HG03175 (cell line): Measurements from ENCODE around the gene HINT2.

Experiments
- ATAC-seq: cut with Tn5 transposase; IDR thresholded peaks from one replicate; pipeline ENCODE4 v1.9.1; 2021; ENCODE audit warnings: mild to moderate bottlenecking, moderate library complexity; ENCODE audit not compliant: unreplicated experiment

HINT2 gene

DNA sequence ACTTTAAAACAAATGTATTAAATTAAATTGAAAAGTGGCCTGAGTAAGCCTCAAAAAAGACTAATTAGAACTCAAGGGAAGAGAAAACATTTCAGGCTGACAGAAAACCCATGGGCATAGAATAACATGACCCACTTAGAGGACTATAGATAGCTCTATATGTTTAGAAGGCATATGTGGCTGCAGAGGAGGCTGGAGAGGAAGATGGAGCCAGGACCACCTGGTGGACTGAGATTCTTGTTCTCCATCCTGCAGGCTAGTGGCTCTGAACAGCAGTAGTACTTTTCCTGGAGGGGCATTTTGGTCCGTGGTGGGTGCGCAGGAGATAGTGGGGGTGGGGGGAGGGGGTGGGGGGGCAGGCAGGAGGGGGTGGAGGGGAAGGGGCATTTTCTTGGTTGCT, 33.8 kb downstream of the HINT2 start:
- no peak for ATAC-seq

DNA sequence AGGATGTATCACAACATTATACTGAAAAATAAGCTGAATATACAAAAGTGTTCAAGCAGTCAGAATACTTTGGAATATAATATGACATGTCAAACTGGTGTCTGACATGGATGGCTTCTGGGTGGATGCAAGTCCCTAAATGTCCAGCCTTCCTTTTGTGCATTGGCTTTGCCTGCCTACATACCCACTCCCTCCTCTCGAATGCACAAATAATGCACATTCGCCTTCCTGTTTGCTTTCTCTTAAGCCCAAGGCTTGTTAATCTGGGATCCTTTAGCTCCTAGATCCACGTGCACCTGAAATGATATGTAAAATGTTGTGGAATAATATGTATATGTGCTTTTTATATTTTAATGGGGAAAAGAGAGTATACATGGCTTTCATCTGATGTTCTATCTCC, 36.3 kb downstream of the HINT2 start:
- ATAC-seq, result no peak

DNA sequence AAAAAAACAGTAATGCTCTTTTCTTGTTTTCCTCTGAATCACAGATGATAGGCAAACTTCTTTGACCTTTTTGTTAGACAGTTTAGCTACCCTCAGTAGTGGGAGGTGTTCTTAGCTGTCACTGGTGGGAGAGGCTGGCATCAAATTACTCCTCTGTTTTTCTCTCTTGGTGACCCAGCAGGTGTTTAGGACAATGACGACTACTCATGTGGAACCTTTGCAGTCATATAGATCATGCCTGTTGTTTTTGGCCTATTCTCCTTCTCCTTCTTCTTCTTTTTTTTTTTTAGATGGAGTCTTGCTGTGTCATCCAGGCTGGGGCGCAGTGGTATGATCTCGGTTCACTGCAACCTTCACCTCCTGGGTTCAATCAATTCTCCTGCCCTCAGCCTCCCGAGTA, 38.8 kb downstream of the HINT2 start:
- ATAC-seq, result no peak

DNA sequence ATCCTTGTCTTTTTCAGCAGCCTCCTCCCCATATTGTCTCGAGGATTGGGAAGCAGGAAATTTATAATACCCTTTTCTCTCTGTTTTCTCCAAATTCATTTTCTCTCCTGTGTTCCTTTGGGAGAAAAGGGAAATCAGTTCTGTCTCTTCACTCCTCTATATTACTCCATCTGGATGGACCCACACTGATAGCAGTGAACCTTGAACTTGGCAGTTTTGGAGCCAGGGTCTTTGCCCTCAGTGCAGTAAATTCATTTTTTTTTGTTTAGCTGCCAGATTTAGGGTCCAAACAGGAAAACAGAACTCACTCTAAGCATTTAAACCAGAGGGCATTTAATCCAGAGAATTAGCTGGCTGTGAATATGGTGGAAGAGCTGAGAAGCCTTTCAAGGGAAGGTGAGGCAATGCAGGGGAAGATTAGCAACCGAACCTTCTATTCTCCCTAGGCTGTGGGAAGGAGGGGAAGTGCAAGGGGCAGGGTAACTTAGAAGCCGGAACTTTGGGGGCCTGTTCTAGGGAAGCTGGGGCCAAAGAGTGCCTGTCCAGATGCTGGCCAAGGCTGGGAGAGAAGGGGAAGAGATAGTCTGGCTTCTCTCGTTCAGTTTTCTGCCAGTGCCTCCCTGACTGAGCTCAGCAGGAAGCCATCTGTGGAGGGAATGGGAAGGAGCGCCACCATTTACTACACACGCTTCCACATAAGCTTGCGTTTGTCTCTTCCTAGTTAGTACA, 39.8 kb downstream of the HINT2 start:
- ATAC-seq, result no peak

DNA sequence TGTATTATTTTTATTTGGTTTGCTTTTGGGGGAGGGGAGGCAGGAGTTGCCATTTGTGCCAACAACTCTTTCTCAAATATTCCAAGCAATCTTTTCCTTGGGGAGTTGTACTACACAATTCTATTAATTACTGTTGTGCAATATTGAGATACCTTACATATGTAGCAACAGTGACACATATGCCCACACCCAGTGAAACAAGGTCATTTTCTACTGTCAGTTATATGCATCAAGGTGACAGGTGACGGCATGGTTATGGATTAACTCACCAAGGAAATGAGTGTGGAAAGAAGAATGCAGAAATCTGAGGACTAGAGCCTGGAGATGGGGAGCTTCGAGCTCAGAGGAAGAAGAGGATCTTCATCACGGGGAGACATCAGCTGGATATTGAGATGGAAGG, 42.9 kb downstream of the HINT2 start:
- ATAC-seq, result no peak

- ATAC-seq, result no peak
Observed at GRCh38 chr9:35771534-35771933, 43.3 kb downstream of the HINT2 start.

GRCh38 chr9:35771075-35771433, 43.8 kb downstream of the HINT2 start:
- no peak for ATAC-seq

DNA sequence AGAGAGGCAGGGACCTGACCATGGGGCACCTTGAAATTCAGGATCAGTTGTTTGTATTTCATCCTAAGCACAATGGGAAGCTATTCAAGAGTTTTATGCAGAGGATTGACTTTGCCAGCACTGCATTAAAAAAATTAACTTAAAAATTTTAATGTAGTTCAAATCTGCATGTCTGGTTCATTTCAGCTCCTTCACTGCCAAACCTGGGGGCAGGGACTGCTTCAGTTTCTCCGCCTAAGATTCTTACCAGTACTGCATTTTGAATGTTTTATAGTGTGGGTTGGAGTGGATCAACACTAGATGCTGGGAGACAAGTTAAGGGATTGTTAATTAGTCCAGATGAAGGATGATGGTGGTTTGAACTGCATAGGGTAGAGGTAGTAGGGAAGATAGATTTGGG, 45.1 kb downstream of the HINT2 start:
- ATAC-seq, result no peak

DNA sequence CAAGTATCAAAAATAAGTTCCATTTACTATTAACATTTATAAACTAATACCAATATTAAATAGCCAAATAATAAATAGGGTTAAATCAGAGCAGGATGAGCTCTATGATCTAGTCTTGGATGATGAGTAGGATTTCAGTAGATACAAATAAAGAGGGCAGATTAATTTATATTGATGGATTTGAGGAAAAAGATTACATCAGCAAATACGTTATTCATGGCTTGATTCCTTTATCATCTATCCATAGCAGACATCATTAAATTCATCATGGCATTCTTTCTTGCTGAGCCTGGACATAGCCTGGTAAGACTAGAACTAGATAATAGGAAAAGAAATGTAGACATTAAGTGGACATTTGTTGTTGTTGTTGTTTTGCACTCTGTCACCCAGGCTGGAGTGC, 47.4 kb downstream of the HINT2 start:
- ATAC-seq, result no peak

GRCh38 chr9:35766997-35767396, 47.8 kb downstream of the HINT2 start:
- no peak for ATAC-seq

DNA sequence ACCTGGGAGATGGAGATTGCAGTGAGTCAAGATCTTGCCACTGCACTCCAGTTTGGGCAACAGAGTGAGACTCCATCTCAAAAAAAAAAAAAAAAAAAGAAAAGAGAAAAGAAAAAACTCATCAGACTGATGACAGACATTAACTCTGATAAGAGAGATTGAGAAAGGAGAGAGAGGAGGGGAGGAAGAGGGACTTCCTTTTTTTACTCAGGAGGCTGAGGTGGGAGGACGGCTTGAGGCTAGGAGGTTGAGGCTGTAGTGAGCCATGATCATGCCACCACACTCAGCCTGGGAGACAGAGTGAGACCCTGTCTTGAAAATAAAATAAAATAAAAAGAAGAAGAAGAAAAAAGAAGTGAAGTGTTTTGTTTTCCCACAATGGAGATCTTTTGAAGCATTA, 51.0 kb downstream of the HINT2 start:
- no peak for ATAC-seq

DNA sequence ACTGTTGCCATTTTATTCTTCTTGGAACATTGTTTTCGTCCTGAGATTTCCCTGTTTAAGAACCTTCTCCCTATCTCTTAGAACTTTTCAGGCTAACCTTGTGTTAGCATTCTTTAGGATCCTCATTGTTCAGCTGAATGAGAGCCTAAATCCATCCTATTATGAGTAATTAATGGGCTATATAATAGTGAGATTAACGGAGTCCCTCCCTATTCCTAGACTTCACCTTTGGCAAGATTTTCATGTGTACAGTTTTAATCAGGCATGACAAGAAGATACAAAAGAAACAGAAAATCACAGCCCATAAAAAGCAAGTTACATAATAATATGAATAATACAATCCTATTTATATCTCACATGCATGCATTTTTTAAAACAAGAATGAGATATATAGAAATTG, 51.7 kb downstream of the HINT2 start:
- no peak for ATAC-seq
